ENCODE measurements around the gene RPS15. TPM values are rescaled to one million over a fixed set of nuclear protein-coding genes. Genes with fewer than 3 reads are reported as not detected.
A peak's percentile ranks its signal among the peaks of the same experiment; 100 is the strongest.

Gene RPS15
- total and polyA plus RNA-seq, 9 of the 15 experiments (the other 6 are each of a cell fraction or from before 2014, with no cell fraction given): 605 to 2,791 (median 957) TPM

DNA sequence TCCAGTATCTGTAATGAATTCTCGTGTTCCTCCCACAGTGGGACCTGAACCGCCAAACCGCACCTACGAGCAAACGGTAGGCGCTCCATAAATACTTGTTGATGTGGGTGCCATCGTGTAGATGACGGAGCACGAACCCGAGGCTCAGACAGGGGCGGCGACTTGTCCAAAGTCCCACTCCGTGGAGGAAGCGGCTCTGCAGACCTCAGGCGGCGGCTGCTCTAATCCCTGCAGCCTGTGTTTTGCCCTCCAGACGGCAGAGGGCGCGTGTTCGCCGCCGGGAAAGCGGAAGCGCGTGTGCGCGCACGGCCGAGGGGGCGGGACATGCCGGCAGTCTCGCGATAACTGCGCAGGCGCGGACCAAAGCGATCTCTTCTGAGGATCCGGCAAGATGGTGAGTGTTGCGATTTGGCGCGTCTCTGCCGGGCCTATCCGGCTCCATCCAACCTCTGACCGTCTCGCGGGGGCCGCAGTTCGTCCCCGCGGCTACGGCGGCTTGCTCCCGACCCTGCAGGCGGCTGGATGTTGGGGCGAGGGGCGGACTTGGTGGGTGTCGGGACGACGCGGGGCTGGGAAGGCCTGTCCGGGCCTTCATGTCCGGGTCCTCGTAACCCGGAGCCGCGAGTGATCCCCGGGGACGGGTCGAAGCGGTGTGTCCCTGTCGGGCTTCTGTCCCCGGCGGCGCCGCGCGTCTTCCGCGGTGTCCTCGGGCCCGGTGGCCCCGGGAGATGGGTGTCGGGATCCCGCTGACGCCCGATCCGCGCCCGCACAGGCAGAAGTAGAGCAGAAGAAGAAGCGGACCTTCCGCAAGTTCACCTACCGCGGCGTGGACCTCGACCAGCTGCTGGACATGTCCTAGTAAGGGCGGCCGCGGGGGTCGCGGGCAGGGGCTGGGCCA lies at the start of gene RPS15 (continued):
- TF ChIP-seq, protein P1, sequence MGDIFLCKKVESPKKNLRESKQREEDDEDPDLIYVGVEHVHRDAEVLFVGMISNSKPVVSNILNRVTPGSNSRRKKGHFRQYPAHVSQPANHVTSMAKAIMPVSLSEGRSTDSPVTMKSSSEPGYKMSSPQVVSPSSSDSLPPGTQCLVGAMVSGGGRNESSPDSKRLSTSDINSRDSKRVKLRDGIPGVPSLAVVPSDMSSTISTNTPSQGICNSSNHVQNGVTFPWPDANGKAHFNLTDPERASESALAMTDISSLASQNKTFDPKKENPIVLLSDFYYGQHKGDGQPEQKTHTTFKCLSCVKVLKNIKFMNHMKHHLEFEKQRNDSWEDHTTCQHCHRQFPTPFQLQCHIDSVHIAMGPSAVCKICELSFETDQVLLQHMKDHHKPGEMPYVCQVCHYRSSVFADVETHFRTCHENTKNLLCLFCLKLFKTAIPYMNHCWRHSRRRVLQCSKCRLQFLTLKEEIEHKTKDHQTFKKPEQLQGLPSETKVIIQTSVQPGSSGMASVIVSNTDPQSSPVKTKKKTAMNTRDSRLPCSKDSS (IDR thresholded peaks at IDR 0.05; ENCODE audit: low read depth, partially characterized antibody): no peak
- TF ChIP-seq NFXL1 (CRISPR knock-in tag; IDR thresholded peaks at IDR 0.05) (no peak), HLTF (IDR thresholded peaks at IDR 0.05) (0 out of 2 replicates have a peak, but pooled peaks have one; percentile 61), MIER1 (IDR thresholded peaks at IDR 0.05; ENCODE audit: low read depth) (no peak), PURB (CRISPR knock-in tag; IDR thresholded peaks at IDR 0.05; ENCODE audit: low read depth) (no peak), ELF2 (CRISPR knock-in tag; IDR thresholded peaks at IDR 0.05) (peak; percentile 83), ZNF408 (CRISPR knock-in tag; IDR thresholded peaks at IDR 0.05; ENCODE audit: low read depth) (no peak), RCOR1 (IDR thresholded peaks at IDR 0.05; ENCODE audit: borderline replicate concordance in 1 of 2, low read depth in 2 of 2, low read length in 2 of 2) (peak in 1 of 2 experiments; percentile 78; a peak in 2 of 4 replicates), CBX8 (IDR thresholded peaks at IDR 0.05; ENCODE audit: borderline replicate concordance, extremely low read depth, low read depth, low read length, poor library complexity, severe bottlenecking) (no peak), NFE2 (IDR thresholded peaks at IDR 0.05; ENCODE audit: low read depth) (peak; percentile 23; the same call in 1 of the 2 replicates), RAD51 (IDR thresholded peaks at IDR 0.05; ENCODE audit: borderline replicate concordance, low read depth) (peak; percentile 49; the same call in 1 of the 2 replicates)
- TF ChIP-seq, protein P2, sequence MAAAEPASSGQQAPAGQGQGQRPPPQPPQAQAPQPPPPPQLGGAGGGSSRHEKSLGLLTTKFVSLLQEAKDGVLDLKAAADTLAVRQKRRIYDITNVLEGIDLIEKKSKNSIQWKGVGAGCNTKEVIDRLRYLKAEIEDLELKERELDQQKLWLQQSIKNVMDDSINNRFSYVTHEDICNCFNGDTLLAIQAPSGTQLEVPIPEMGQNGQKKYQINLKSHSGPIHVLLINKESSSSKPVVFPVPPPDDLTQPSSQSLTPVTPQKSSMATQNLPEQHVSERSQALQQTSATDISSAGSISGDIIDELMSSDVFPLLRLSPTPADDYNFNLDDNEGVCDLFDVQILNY (CRISPR knock-in tag; IDR thresholded peaks at IDR 0.05): 0 out of 2 replicates have a peak, but pooled peaks have one; percentile 48
- TF ChIP-seq, protein P3, sequence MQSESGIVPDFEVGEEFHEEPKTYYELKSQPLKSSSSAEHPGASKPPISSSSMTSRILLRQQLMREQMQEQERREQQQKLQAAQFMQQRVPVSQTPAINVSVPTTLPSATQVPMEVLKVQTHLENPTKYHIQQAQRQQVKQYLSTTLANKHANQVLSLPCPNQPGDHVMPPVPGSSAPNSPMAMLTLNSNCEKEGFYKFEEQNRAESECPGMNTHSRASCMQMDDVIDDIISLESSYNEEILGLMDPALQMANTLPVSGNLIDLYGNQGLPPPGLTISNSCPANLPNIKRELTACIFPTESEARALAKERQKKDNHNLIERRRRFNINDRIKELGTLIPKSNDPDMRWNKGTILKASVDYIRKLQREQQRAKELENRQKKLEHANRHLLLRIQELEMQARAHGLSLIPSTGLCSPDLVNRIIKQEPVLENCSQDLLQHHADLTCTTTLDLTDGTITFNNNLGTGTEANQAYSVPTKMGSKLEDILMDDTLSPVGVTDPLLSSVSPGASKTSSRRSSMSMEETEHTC (IDR thresholded peaks at IDR 0.05): no peak
- TF ChIP-seq, protein P4, sequence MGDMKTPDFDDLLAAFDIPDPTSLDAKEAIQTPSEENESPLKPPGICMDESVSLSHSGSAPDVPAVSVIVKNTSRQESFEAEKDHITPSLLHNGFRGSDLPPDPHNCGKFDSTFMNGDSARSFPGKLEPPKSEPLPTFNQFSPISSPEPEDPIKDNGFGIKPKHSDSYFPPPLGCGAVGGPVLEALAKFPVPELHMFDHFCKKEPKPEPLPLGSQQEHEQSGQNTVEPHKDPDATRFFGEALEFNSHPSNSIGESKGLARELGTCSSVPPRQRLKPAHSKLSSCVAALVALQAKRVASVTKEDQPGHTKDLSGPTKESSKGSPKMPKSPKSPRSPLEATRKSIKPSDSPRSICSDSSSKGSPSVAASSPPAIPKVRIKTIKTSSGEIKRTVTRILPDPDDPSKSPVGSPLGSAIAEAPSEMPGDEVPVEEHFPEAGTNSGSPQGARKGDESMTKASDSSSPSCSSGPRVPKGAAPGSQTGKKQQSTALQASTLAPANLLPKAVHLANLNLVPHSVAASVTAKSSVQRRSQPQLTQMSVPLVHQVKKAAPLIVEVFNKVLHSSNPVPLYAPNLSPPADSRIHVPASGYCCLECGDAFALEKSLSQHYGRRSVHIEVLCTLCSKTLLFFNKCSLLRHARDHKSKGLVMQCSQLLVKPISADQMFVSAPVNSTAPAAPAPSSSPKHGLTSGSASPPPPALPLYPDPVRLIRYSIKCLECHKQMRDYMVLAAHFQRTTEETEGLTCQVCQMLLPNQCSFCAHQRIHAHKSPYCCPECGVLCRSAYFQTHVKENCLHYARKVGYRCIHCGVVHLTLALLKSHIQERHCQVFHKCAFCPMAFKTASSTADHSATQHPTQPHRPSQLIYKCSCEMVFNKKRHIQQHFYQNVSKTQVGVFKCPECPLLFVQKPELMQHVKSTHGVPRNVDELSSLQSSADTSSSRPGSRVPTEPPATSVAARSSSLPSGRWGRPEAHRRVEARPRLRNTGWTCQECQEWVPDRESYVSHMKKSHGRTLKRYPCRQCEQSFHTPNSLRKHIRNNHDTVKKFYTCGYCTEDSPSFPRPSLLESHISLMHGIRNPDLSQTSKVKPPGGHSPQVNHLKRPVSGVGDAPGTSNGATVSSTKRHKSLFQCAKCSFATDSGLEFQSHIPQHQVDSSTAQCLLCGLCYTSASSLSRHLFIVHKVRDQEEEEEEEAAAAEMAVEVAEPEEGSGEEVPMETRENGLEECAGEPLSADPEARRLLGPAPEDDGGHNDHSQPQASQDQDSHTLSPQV (IDR thresholded peaks at IDR 0.05): peak; percentile 64; the same call in 1 of the 2 replicates
- TF ChIP-seq, protein P5, sequence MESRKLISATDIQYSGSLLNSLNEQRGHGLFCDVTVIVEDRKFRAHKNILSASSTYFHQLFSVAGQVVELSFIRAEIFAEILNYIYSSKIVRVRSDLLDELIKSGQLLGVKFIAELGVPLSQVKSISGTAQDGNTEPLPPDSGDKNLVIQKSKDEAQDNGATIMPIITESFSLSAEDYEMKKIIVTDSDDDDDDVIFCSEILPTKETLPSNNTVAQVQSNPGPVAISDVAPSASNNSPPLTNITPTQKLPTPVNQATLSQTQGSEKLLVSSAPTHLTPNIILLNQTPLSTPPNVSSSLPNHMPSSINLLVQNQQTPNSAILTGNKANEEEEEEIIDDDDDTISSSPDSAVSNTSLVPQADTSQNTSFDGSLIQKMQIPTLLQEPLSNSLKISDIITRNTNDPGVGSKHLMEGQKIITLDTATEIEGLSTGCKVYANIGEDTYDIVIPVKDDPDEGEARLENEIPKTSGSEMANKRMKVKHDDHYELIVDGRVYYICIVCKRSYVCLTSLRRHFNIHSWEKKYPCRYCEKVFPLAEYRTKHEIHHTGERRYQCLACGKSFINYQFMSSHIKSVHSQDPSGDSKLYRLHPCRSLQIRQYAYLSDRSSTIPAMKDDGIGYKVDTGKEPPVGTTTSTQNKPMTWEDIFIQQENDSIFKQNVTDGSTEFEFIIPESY (CRISPR knock-in tag; IDR thresholded peaks at IDR 0.05): peak; percentile 87

All from K562 (cell line).